Renal cortical epithelial cell (primary cell): ENCODE data around the gene C1QL1. TPM values are rescaled to one million over a fixed set of nuclear protein-coding genes. Genes with fewer than 3 reads are reported as not detected.
"Not testable (repeated sequence)": the region's sequence is repeated elsewhere in the genome, so short reads cannot be mapped to it uniquely, and the experiment has no call there.

ENCODE experiments used
- DNase-seq: peaks from one replicate; pipeline ENCODE4 v3.0.0-alpha.2; 2011; ENCODE audit warnings: low read depth
- total RNA-seq: library from RNA; depleted of rRNA; stranded (reverse); fragments of >200 nt; gene quantifications from 2 replicates; pipeline ENCODE4 v1.2.3, GENCODE V29; 2014

C1QL1 gene
- total RNA-seq, 1 donor from 2014 or later = 0.45 TPM

DNA sequence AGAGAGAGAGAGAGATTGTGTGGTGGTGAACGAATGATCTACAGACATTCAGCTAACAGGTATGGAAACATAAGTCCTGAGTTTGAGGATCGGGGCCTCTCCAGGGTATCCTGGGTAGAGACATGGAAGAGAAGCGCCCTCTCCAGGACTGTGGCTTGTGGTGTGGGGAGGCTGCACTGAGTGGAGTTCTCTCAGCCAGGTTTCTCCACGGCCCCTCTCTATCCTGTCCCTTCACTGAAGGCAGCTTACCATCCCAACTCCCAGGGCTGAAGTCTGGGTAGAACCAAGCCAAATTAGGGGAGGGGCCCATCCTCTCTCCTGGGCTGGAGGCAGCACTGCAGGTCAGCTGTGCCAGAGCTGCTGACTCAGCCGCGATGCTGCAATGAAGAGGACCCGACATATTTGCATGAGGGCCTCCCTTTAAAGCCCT is 6.2 kb downstream of the C1QL1 start:
- DNase-seq = no peak

DNA sequence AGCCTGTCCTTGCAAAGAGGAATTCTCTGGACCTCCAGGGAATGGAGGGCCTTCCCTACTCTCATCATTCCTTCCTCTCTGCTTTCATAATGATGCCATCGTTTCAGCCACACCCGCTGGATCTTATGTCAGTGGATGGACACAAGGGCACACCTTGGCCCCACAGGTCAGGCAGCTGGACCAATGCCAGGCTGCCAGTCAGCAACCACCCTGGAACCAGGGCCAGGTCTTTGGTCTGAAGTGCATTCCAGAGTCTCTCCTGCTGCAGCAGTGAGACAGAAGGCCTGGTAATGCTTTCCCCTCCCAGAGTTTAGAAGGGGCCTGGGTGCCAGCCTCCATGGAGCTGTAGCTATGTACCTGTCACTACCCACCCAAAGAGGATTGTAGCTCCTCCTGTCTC is 7.4 kb downstream of the C1QL1 start:
- DNase-seq = peak; percentile 27

DNA sequence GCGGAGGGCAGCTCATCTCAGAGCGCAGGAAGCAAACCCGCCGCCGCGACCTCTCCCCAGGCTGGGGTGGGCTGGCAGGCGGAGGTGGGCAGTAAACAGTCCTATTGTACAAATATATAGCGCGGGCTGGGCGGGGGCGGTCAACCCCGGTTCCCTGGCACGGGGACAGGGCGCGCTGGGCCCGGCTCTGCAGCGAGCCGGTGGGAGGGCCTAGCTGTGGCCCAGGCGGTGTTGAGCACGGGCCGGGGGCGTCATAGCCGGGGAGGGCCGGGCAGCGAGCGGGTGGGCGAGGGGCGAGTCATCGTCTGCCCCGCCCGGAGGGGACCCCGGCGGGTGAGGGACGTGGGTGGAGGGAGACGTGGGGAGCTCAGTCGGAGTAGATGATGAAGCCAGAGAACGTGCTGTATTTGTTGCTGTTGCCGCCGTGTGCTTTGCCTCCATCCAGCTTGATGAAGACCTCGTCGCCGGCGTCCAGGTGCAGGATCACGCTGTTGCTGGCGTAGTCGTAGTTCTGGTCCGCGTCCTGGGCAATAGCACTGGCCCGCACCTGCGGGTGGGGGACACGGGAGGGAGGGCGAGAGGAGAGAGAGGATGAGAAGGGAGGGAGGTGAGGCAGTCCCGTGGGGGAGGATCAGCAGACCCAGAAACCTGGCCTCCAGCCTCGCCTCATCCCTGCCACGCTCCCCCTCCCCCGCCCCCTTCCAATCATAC is 8.1 kb downstream of the C1QL1 start:
- no peak for DNase-seq

- no peak for DNase-seq
These were observed 10.8 kb downstream of the C1QL1 start for GRCh38 chr17:44956998-44957981.

DNA sequence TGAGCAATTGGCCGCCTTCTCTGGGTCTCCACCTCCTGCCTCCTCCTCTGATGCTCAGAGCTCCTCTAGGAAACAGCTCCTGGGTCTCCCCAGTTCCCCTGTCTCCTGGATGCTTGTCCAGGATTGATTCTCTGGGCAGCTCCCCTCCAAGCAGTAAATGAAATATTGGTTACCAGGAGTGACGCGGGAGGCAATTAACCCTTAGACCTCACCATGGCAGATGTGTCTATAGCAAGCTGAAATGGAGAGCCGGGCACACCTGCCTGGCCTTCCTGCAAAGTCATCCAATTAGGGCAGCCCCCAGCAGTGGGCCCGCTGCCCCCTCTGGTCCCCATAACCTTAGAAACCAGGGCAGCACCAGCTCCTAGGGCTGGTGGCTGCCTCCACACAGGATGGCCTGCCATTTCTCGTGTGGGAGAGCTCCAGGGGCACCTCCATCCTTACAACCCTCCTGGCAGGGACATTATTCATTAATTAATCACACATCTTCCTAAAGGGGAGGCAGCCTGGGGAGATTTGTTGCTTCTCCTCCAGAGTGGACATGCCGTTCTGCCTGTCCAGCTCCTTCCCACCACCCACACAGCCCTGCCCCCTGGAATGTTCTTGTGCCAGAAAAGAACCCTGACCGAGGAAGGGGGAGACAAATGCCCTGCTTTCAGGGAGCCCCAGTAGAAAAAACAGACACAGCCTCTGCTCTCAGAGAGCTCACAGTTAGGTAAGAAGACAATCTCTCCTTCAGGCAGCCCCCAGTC is 12.3 kb downstream of the C1QL1 start:
- DNase-seq = peak; percentile 23

DNA sequence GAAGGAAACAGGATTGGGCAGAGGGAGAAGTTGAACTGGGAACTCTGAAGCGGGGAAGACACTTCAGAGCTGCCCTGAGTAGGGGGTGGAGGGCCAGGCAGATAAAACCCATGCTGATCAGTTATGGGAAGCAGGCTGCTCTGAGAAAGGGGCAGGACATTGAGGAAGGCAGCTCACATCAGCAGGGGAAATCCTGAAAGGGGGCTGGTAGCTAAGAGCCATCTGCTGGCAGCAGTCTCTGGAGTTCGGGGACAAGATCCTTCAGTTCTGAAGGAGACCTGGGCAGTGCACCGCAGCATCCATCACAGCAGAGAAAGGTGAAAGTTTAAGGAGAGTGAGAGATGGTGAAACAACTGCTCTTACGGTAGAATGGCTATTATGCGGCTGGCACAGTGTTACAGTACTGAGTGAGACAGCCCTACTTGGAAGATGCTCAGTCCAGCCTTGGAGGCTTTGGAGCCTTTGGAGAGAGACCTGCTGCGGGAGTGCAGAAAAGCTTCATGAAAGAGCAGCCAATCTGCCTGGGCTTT is 15.1 kb downstream of the C1QL1 start:
- no peak for DNase-seq

GRCh38 chr17:44948315-44948795 is 19.7 kb downstream of the C1QL1 start:
- no peak for DNase-seq

DNA sequence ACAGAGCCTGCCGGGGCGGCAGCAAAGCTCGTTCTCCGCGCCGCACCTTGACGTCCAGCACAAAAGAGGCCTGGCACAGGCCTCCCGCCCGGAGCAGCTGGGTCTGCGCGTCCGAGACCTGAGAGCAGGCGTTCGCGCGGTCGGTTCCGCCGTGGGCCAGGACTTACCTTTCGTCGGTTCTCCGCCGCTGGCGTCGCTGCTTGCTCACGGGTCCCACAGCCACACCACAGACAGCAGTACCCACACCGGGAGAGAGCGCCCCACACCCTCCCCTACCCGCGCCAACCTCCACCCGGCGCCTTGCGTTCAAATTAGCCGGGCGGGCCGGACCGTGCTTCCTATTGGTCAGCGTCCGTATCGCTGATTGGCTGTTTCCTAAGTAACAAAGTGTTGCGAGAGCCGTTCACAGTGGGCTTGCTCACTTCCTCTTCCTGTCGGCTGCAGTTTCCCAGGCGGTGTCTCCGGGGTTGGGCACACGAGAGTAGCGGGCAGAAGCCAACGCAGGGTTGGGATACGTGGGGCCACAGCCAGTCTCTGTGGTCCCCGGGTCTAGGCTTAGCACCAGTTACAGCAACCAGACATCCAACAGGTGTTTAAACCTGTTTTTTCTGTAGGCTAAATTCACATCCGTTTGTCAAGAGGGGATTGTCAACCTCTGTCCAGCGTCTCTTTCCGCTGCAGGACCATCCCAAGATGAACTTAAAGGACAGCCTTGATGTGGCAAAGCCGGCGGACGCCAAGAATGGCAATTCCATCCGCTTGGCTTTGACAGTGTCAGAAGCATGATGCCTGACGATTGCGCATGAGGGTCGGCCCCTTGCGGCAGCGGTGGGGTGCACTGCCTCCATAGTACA is 20.4 kb downstream of the C1QL1 start, which contains the start of gene KIF18B:
KIF18B (minus strand) TSS at position 313 of the 854 bp plus-strand sequence. CDS start 11,429 bp downstream, outside the sequence.
- DNase-seq = peak; percentile 95

DNA sequence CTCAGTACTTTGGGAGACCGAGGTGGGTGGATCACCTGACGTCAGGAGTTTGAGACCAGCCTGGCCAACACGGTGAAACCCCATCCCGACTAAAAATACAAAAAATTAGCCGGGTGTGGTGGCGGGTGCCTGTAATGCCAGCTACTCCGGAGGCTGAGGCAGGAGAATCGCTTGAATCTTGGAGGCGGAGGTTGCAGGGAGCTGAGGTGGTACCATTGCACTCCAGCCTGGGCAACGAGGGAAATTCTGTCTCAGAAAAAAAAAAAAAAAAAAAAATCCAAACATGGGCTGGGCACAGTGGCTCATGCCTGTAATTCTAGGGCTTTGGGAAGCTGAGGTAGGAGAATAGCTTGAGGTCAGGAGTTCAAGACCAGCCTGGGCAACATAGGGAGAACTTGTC is 22.5 kb downstream of the C1QL1 start:
- DNase-seq = not testable (repeated sequence)

- DNase-seq = no peak
These were observed 25.6 kb downstream of the C1QL1 start for GRCh38 chr17:44942456-44942855.

DNA sequence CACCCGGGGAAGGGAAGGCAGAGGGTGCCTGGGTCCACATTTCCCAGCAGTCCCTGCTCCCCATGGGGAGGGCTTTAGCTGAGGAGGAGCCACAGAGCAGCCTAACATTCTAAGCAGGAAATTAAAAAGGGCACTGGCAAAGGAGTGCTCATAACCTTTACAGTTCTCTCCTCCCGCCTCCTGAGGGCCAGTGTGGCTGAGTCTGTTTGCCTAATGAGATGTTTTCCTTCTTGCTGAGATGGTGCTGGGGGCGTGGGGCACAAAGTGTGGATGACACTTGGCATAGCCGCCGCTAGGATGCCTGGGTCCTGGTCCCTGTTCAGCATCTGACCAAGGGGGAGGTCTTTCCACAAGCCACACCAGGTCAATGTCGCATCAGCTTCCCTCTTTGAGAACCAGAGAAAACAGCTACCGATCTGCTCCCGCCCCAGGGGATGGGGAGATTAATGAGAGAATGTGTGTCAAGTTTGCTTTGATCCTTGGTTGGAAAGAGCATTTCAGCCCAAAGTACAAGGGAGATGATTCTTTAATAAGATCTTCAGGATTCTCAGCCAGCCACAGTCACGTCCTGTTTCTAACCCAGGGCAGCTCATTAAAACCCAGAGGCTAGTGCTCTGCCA is 26.3 kb downstream of the C1QL1 start:
- no peak for DNase-seq

GRCh38 chr17:44940768-44941167 is 27.3 kb downstream of the C1QL1 start:
- DNase-seq = no peak

DNA sequence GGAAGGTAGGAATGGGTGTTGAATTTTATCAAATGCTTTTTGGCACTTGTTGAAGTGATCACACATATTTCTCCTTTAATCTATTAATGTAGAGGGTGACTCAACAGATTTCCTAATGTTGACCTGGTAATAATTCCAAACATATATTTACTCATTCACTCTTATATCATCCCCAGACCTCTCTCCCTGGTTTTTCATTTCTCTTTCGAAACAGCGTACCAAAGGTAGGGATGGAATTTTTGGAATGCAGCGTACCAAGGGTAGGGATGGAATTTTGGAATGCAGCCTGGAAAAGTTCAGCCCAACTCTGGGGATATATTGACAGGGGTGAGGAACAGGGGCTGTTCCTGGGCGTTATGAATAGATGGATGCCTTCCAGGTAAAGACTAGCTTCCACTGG is 27.8 kb downstream of the C1QL1 start:
- DNase-seq = peak; percentile 71

- no peak for DNase-seq
These were observed 33.0 kb downstream of the C1QL1 start for GRCh38 chr17:44935116-44935515.

DNA sequence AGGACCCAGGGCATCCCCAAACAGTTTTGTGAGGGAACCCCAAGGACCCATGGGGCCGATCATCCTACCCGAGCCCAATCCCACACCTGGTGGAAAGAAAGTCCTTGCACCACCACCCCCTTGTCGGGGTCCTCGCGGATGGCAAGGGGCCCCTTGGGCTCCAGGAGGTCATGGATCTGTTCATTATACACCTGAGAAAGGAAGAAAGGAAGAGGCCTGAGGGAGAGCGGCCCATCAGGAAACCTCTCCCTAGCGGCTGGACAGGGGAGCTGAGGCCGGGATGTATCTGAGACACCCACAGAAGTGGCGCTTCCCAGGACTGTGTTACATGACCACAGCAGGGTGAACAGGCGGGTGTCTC is 33.4 kb downstream of the C1QL1 start:
- DNase-seq = no peak

DNA sequence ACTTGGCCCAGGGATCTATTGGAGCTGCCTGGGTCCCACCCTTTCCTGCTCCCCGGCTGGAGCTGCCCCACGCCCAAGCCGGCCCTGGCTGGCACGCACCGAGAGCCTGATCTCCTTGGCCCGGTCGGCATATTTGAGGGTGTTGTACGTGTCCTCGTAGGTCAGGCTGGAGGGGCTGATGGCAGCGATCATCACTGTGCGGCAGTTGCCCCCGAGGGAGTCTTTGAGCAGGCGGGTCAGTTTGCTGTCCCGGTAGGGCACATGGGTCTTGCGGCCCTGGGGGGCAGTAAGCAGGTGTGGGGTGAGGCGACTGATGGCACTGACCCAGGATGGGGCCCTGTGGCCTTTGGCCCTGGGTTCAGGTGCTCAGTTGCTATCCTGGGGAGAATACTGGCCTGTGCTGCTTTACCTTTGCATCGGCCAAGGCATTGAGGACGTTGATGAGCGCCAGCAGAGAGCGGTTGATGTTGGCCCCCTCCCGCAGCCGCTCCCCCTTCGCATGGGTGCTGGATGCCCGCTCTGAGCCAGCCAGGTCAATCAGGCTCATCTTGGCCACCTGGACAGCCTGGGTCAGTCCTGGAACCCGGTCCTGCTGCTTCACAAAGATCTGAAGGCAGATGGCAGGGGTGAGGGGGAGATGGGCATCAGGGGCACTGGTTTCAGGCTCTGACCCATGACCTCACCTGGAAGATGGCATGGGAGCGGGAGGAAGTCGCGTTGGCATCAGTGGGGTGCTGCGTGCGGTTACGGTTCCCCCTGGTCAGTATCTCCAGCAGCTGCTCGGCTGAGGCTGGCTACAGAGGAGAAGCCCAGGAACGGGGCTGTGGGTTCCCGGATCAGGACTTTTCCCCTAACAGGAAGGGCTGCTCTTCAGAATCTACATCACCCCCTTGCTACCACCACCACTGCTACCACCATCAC is 34.0 kb downstream of the C1QL1 start:
- no peak for DNase-seq

- DNase-seq = no peak
These were observed 35.4 kb downstream of the C1QL1 start for GRCh38 chr17:44932787-44933097.

GRCh38 chr17:44932096-44932786 is 35.9 kb downstream of the C1QL1 start:
- DNase-seq = no peak

DNA sequence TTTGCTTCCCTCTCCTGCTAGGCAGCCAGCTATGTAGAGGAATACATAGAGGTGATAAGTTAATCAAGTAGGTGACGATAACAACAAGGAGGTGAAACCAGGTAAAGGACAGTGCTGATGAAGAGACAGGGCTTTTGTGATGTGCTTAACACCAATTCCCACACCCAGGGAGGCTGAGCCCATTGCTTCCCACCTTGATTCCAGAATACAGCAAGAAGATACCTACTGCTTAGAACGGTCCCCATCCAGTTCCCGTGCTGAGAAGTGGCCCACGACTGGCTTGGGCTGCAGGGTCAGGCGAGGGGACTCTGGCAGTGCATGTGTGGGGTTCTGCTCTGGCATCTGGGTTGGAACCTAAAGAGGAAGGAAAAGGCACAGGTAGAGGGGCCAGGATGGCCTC is 36.7 kb downstream of the C1QL1 start:
- no peak for DNase-seq
